GM12891 (cell line): ENCODE data around the gene LEPR.

ENCODE experiments used
- DNase-seq: peaks from one replicate; pipeline ENCODE4 v3.0.0; 2011; ENCODE audit warnings: low spot score; ENCODE audit not compliant: insufficient read length
- FAIRE-seq: peaks from 2 replicates; lab custom pipeline; 2011; peaks lifted over from hg19 to GRCh38; lab: Jason Lieb, UNC
- PAX5 ChIP-seq: IDR thresholded peaks from 2 replicates; pipeline ENCODE4 v1.6.1; 2011; ENCODE audit warnings: low read length, moderate library complexity, mild to moderate bottlenecking; ENCODE audit not compliant: insufficient read depth, severe bottlenecking
- POLR2A ChIP-seq: IDR thresholded peaks from 2 replicates; pipeline ENCODE4 v1.6.1; 2011; ENCODE audit warnings: low read depth, low read length, control low read depth
- POLR2AphosphoS5 ChIP-seq: IDR thresholded peaks from 2 replicates; pipeline ENCODE4 v1.6.1; 2011; ENCODE audit warnings: low read depth, low read length, control low read depth
- POU2F2 ChIP-seq: IDR thresholded peaks from 2 replicates; pipeline ENCODE4 v1.6.1; 2011; ENCODE audit warnings: low read depth, mild to moderate bottlenecking, control low read depth, low read length, moderate library complexity
- SPI1 ChIP-seq: IDR thresholded peaks from 2 replicates; pipeline ENCODE4 v1.6.1; 2011; ENCODE audit warnings: low read depth, low read length, control low read depth
- TAF1 ChIP-seq: IDR thresholded peaks from 2 replicates; pipeline ENCODE4 v1.6.1; 2011; ENCODE audit warnings: low read depth, low read length, control low read depth

Gene LEPR

GRCh38 chr1:65431111-65431705, 10.7 kb downstream of the LEPR start:
- no peak for DNase-seq
- no peak for TF ChIP-seq POU2F2
- no peak for TF ChIP-seq SPI1
- no peak for TF ChIP-seq POLR2AphosphoS5
- no peak for TF ChIP-seq PAX5
- TF ChIP-seq TAF1 = no peak
- TF ChIP-seq POLR2A = no peak
- FAIRE-seq = no peak

- DNase-seq (no peak), FAIRE-seq (no peak)
- no peak for TF ChIP-seq POLR2A
These were observed 12.4 kb downstream of the LEPR start for GRCh38 chr1:65432918-65433317.

GRCh38 chr1:65434255-65434654, 13.8 kb downstream of the LEPR start:
- FAIRE-seq = no peak
- TF ChIP-seq POLR2AphosphoS5 (no peak), TAF1 (no peak), SPI1 (no peak), POLR2A (no peak), POU2F2 (no peak), PAX5 (no peak)
- no peak for DNase-seq

DNA sequence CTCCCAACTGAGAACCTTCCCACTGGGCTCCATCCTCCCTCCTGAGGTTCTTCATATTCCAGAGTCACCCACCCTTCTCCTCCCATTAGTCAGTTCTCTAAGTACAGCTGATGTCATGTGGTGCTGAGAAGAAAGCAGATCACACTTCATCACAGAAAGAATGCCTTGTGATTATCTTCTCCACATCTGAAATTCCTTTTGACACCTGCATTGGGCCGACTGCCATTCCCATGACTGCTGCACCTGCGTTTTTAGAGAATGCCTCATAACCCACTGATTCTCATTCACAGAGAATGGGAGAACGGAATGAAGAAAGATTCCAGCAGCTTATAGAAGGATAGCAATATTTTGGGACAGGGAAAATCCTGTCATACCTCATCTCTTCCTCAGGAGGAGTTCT, 14.3 kb downstream of the LEPR start:
- FAIRE-seq = no peak
- no peak for DNase-seq
- TF ChIP-seq POLR2AphosphoS5 (no peak), POLR2A (no peak), PAX5 (no peak), SPI1 (no peak), TAF1 (no peak), POU2F2 (no peak)

- no peak for FAIRE-seq
- DNase-seq = no peak
- TF ChIP-seq SPI1 = no peak
- TF ChIP-seq POLR2A = no peak
- no peak for TF ChIP-seq PAX5
- no peak for TF ChIP-seq POLR2AphosphoS5
- no peak for TF ChIP-seq TAF1
- TF ChIP-seq POU2F2 = no peak
These were observed 15.5 kb downstream of the LEPR start for GRCh38 chr1:65435987-65436386.

- TF ChIP-seq SPI1 (no peak), TAF1 (no peak), POLR2AphosphoS5 (no peak), POLR2A (no peak), PAX5 (no peak), POU2F2 (no peak)
- DNase-seq (no peak), FAIRE-seq (no peak)
These were observed 17.1 kb downstream of the LEPR start for GRCh38 chr1:65437616-65438015.

DNA sequence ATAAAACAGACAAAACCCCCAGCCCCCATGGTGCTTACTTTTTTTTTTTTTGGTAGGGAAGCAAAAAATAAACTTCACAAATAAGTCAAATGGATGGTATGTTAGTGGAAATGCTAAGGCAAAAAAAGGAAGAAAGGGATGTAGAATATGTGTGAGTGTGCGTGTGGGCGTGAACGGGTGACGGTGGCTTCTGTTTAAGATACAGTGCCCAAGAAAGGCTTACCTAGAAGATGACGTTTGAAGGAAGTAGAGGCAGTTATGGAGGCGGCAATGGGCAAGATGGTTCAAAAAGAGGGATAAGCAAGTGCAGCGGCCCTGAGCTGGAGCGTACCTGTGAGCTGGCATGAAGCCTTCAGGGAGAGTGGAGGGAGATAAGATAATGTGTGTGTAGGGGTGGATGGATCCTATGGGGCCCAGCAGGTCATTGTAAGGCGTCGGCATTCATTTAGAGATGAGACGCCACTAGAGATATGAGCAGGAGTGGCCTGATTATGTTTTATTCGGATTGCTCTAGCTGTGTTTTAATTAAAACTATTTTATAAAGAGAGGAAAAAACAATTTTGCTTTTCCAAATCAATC, 19.9 kb downstream of the LEPR start:
- DNase-seq = no peak
- no peak for FAIRE-seq
- TF ChIP-seq TAF1 (no peak), POU2F2 (no peak), POLR2A (no peak), PAX5 (no peak), POLR2AphosphoS5 (no peak), SPI1 (no peak)

DNA sequence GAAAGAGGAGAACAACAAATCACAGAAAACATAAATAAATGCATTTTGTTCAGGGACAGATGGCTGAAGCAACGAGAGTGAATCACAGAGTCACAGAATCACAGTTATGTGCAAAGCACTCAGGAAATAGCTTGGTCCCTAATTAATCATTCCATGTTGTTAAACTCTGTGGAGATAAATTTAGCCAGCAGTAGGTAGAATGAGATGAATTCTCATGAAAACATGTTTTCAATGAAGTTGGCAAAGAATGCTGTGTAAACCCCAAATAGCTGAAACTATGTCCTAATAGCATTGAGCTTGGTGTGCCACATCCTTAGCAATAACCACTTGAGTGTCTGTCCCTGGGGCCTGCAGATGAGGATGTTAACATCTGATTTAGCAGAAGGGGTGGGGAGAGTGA, 20.4 kb downstream of the LEPR start:
- FAIRE-seq (no peak), DNase-seq (no peak)
- TF ChIP-seq PAX5 (no peak), SPI1 (no peak), POLR2AphosphoS5 (no peak), TAF1 (no peak), POLR2A (no peak), POU2F2 (no peak)

- FAIRE-seq (no peak), DNase-seq (no peak)
- no peak for TF ChIP-seq POLR2A
- TF ChIP-seq POLR2AphosphoS5 = no peak
- no peak for TF ChIP-seq TAF1
- no peak for TF ChIP-seq PAX5
These were observed 21.0 kb downstream of the LEPR start for GRCh38 chr1:65441464-65441863.

- no peak for FAIRE-seq
- no peak for TF ChIP-seq TAF1
- TF ChIP-seq POU2F2 = no peak
- TF ChIP-seq PAX5 = no peak
- no peak for TF ChIP-seq POLR2A
- no peak for TF ChIP-seq SPI1
- no peak for TF ChIP-seq POLR2AphosphoS5
- no peak for DNase-seq
These were observed 22.0 kb downstream of the LEPR start for GRCh38 chr1:65442442-65442841.

GRCh38 chr1:65443647-65444046, 23.2 kb downstream of the LEPR start:
- FAIRE-seq = no peak
- TF ChIP-seq POLR2AphosphoS5 (no peak), POLR2A (no peak), SPI1 (no peak), POU2F2 (no peak), TAF1 (no peak), PAX5 (no peak)
- no peak for DNase-seq
